OCI-LY3 (cell line): ENCODE data around the gene FGF13.

Experiments
- CTCF ChIP-seq: fragments of 200-600, 300-600 bp; sonication (generic); IDR thresholded peaks from 2 replicates; pipeline ENCODE4 v1.5.1; 2014; ENCODE audit warnings: antibody characterized with exemption, low read length, low read depth
- EZH2phosphoT487 ChIP-seq: fragments of 200-600 bp; shearing (Covaris generic); IDR thresholded peaks from 2 replicates; pipeline ENCODE4 v1.6.1; 2018; ENCODE audit warnings: antibody characterized with exemption, mixed run types, low read depth

- TF ChIP-seq CTCF (no peak), EZH2phosphoT487 (no peak)
These were observed 60.0 kb downstream of the FGF13 start for GRCh38 chrX:138651494-138651893.
